Karpas-422 (cell line): Measurements from ENCODE around the gene RASSF4. TPM values are rescaled to one million over a fixed set of nuclear protein-coding genes. Genes with fewer than 3 reads are reported as not detected.

Source experiments
- DNase-seq: peaks from one replicate; pipeline ENCODE4 v3.0.0-alpha.2; 2015
- H2AFZ ChIP-seq: fragments of 200-600 bp; sonication (generic); 2 replicates; pipeline ENCODE4 v1.6.1; 2014; ENCODE audit warnings: antibody characterized with exemption, low read length, mixed read lengths
- H3K27ac ChIP-seq: fragments of 200-600 bp; sonication (generic); 2 replicates; pipeline ENCODE4 v1.5.1; 2014; ENCODE audit warnings: mild to moderate bottlenecking, low read length, moderate library complexity
- H3K27me3 ChIP-seq: fragments of 200-600 bp; sonication (generic); 2 replicates; pipeline ENCODE4 v1.6.1; 2014; ENCODE audit warnings: low read length, mixed read lengths
- H3K36me3 ChIP-seq: fragments of 200-600 bp; sonication (generic); 2 replicates; pipeline ENCODE4 v1.6.1; 2014; ENCODE audit warnings: low read length, mixed read lengths; ENCODE audit not compliant: insufficient read depth
- H3K4me1 ChIP-seq: fragments of 200-600 bp; sonication (generic); 2 replicates; pipeline ENCODE4 v1.6.1; 2014; ENCODE audit warnings: mild to moderate bottlenecking, low read length, mixed read lengths
- H3K4me2 ChIP-seq: fragments of 200-600 bp; sonication (generic); 2 replicates; pipeline ENCODE4 v1.6.1; 2014; ENCODE audit warnings: low read length, low read depth, mild to moderate bottlenecking; ENCODE audit not compliant: poor library complexity, severe bottlenecking
- H3K4me3 ChIP-seq: fragments of 200-600 bp; sonication (generic); 2 replicates; pipeline ENCODE4 v1.5.1; 2014; ENCODE audit warnings: mild to moderate bottlenecking, antibody characterized with exemption, low read length, mixed read lengths
- H3K79me2 ChIP-seq: fragments of 200-600 bp; sonication (generic); 2 replicates; pipeline ENCODE4 v1.6.1; 2014; ENCODE audit warnings: mild to moderate bottlenecking, low read length, mixed read lengths
- H3K9ac ChIP-seq: fragments of 200-600 bp; sonication (generic); 2 replicates; pipeline ENCODE4 v1.6.0; 2014; ENCODE audit warnings: low read length
- H3K9me2 ChIP-seq: fragments of 200-600 bp; sonication (generic), shearing (Covaris generic); replicated peaks from 2 replicates; pipeline ENCODE4 v1.6.0; 2014; ENCODE audit warnings: mild to moderate bottlenecking, low read length, moderate library complexity; ENCODE audit not compliant: insufficient read depth
- H3K9me3 ChIP-seq: fragments of 300-700, 200-600 bp; sonication (generic); 2 replicates; pipeline ENCODE4 v1.6.1; 2014; ENCODE audit warnings: low read length, mixed read lengths
- H4K20me1 ChIP-seq: fragments of 200-600 bp; sonication (generic); 2 replicates; pipeline ENCODE4 v1.6.1; 2014; ENCODE audit warnings: mild to moderate bottlenecking, antibody characterized with exemption, low read length, low read depth; ENCODE audit not compliant: insufficient read depth
- total RNA-seq: library from RNA; depleted of rRNA; stranded (reverse); fragments of >200 nt; shearing (Covaris generic); gene quantifications from 2 replicates; pipeline ENCODE4 v1.2.3, GENCODE V29; 2014; ENCODE audit warnings: low replicate concordance

Gene RASSF4
- total RNA-seq, 1 experiment from 2014 or later: 3.6 TPM

- H3K9me2 ChIP-seq: no peaks in the 10 kb centered on the region
- no peak overlapping the region for H3K27ac ChIP-seq
- no peak overlapping the region for H3K9ac ChIP-seq
- H3K4me3 ChIP-seq: no peak overlapping the region
- no peaks in the 10 kb centered on the region for H3K27me3 ChIP-seq
- H3K36me3 ChIP-seq: no peaks in the 10 kb centered on the region
- H3K9me3 ChIP-seq: no peaks in the 10 kb centered on the region
- no peak overlapping the region for H2AFZ ChIP-seq
- no peak for DNase-seq
- no peaks in the 10 kb centered on the region for H4K20me1 ChIP-seq
- H3K4me1 ChIP-seq: no peaks in the 10 kb centered on the region
- no peak overlapping the region for H3K4me2 ChIP-seq
- no peaks in the 10 kb centered on the region for H3K79me2 ChIP-seq
These were observed 33.8 kb downstream of the RASSF4 start for GRCh38 chr10:44993226-44993921.

DNA sequence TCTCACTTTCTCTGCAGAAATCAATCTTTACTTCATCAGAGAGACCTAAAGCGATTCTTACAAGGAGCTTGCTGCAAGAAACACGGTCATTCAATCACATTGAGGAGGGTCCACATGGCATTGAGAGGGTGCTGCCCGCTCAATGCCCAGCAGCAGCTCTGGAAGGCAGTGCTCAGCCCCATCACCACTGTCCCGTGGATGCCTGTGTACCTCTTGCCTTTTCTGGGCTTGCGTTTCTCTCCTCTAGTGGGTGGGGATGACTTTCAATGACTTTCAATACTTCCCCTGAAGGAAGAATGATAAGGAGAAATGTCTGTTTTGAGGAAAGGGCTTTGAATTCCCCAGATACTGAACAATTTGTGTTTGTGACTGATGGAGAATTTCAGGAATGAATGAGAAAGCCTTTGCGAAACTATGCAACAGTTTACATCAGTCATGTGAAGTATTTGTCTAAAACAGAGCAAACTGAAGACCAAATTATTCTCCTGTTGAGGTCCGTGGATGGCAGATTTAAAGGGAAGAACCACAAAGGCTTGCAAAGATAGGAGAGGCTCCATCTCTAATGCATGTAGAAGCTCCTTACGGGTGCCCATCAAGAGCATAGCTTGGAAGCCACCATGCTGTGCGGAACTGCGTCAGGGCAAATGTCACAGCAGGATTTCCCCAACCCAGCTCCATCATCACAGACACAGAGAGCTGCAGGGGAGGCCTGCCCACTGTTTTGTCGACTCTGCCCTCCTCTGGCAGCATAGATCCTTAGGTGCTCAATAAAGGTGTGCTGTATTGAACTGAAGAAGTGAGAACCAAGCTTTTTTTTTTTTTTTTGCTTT lies 34.5 kb downstream of the RASSF4 start:
- no peak overlapping the region for H3K9ac ChIP-seq
- H4K20me1 ChIP-seq: no peaks in the 10 kb centered on the region
- H2AFZ ChIP-seq: no peak overlapping the region
- H3K27ac ChIP-seq: no peak overlapping the region
- no peaks in the 10 kb centered on the region for H3K9me2 ChIP-seq
- no peaks in the 10 kb centered on the region for H3K79me2 ChIP-seq
- H3K4me3 ChIP-seq: no peak overlapping the region
- no peaks in the 10 kb centered on the region for H3K4me1 ChIP-seq
- no peaks in the 10 kb centered on the region for H3K9me3 ChIP-seq
- H3K27me3 ChIP-seq: no peaks in the 10 kb centered on the region
- H3K36me3 ChIP-seq: no peaks in the 10 kb centered on the region
- DNase-seq: no peak
- H3K4me2 ChIP-seq: no peak overlapping the region

DNA sequence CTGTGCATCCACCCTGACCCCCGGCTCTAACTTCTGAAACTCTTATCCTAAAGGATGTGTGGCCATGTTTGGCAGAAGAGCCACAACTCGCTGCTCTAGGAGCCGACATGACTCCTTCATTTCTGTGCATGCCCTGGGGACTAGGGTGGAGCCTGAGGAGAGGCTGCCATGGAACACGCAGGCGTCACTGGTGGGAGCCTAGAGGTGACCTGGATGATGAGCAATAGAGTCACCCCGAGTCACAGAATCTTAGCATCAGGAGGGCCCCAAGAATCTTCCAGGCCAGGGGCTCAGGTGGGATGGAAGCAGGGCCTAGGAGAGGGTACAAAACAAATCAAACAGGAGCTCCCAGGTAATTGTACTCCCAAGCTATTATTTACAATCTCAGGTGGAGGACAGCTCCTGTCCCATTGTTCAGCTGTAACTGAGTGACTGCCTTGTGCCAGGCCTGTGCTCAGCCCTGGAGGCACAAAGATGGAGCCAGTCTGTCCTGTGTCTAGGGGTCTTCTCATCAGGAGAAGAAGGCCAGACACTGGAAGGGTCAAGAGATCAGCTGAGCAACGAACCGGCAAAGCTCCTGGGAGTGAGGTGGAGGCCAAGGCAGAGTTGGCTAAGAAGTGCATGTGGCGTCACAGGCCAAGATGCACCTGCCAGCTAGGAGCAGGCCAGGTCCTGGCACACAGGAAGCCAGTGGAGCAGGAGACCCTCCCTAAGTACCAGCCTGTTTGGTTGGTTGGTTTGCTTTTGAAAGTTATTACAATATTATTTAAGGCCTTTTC lies 35.3 kb downstream of the RASSF4 start:
- Histone ChIP-seq H3K27ac (no peak overlapping the region), H3K9me3 (no peaks in the 10 kb centered on the region), H3K79me2 (no peaks in the 10 kb centered on the region), H3K4me1 (peaks cover under 1% of the 10 kb centered on the region), H3K9me2 (no peaks in the 10 kb centered on the region; the same call in 1 of the 2 replicates), H3K9ac (no peak overlapping the region), H3K36me3 (no peaks in the 10 kb centered on the region), H3K4me2 (no peak overlapping the region), H3K27me3 (no peaks in the 10 kb centered on the region), H2AFZ (no peak overlapping the region), H3K4me3 (no peak overlapping the region), H4K20me1 (no peaks in the 10 kb centered on the region)
- DNase-seq: no peak

DNA sequence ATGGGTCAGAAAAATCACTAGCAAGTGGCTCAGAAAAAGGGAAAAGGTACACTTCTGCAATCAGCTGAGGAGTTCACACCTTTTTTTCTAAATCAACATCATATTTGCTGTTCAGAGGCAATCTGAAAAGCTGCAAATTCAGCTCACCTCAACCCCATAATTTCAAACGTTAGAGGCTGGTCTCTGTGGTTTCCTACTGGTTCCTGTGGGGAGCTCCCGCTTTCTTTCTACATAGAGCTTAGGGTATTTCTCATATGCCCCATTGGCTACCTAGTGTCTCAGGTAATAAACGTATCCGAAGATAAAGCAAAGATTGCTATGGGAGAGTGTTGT lies 35.9 kb downstream of the RASSF4 start:
- Histone ChIP-seq H3K4me2 (no peak overlapping the region), H3K9ac (no peak overlapping the region), H3K9me3 (no peaks in the 10 kb centered on the region)

DNA sequence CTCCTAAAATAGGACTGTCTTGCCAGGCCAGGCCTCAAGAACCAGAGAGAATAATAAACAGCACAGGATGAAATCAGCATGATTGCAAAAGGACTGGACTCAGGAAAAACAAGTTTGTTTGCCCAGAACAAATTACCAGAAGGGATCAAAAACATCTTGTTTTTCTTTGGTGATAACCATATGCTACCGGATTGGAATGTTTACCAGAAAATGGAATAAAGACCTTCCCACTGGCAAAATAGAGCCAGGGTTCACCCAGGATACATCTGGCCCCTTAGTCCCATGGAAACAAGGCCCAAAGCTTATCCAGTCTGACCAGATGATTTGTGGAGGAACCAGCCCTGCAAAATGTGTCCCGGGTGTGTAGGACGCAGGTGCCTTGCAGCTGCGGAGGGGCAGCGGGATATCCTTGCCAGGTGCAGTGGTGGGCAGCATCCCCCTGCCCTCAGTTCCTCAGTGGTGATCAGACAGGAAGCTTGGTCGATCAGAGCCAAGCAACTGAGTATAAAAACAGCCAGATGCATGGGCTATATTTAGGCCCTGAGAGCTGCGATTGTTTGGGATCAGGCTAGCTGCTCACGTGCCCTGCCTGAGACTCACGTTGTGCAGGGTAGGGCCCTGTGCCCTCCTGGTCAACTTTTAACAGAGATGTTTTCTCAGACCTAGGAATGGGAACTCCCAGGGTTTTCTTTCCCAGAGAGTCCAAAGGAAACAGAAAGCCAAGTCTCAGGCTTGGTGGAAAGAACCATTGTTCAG lies 36.5 kb downstream of the RASSF4 start:
- H3K27ac ChIP-seq: no peak overlapping the region
- no peak overlapping the region for H2AFZ ChIP-seq

More for the DNA sequence above, 35.9 kb downstream of the RASSF4 start:
- Histone ChIP-seq H3K79me2 (no peaks in the 10 kb centered on the region), H3K27ac (no peak overlapping the region), H4K20me1 (no peaks in the 10 kb centered on the region), H3K9me2 (no peaks in the 10 kb centered on the region; the same call in 1 of the 2 replicates), H2AFZ (no peak overlapping the region), H3K27me3 (no peaks in the 10 kb centered on the region), H3K36me3 (no peaks in the 10 kb centered on the region), H3K4me1 (peaks cover 6% of the 10 kb centered on the region), H3K4me3 (no peak overlapping the region)
- no peak for DNase-seq

DNA sequence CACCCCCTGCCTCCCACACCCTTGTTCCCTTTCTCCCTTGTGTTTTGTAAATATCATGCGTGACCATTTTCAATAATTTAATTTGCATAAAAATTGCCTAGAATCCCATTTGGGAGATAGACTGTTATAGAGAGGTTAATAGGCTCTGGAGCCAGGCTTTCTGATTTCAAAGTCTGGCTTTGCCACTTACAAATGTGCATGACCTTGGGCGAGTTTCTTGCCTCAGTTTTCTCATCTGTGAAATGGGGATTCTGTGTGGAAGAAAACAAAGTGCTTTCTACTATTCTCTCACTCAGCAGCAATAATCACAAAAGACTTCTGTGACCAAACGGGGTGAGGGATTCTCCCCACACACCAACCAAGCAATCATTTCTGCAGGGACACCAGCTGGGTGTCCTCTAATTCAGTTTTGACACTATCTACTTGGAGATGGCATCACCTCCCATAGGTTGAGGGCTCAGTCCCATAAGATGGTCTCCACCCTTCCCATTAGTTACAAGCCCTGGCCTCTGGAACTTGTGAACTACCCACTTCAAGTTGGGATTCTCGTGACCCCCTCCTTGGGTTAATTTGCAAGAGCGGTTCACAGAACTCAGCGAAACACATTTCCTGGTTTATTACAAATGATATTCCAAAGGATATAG lies 37.6 kb downstream of the RASSF4 start:
- Histone ChIP-seq H3K4me2 (no peak overlapping the region), H3K27me3 (no peaks in the 10 kb centered on the region), H3K79me2 (peaks cover 11% of the 10 kb centered on the region), H3K9me3 (no peaks in the 10 kb centered on the region), H3K36me3 (peaks cover 3% of the 10 kb centered on the region; the same call in 1 of the 2 replicates), H3K4me1 (peaks cover 18% of the 10 kb centered on the region), H2AFZ (no peak overlapping the region), H3K9ac (no peak overlapping the region), H3K9me2 (no peaks in the 10 kb centered on the region; the same call in 1 of the 2 replicates), H3K27ac (no peak overlapping the region), H3K4me3 (no peak overlapping the region), H4K20me1 (peaks cover 10% of the 10 kb centered on the region; the same call in 1 of the 2 replicates)
- no peak for DNase-seq

More for the DNA sequence above, 36.5 kb downstream of the RASSF4 start:
- no peaks in the 10 kb centered on the region for H3K9me3 ChIP-seq
- no peaks in the 10 kb centered on the region; the same call in 1 of the 2 replicates for H3K9me2 ChIP-seq
- no peaks in the 10 kb centered on the region for H3K27me3 ChIP-seq
- no peaks in the 10 kb centered on the region for H4K20me1 ChIP-seq
- DNase-seq: no peak
- no peaks in the 10 kb centered on the region for H3K36me3 ChIP-seq
- peaks cover 7% of the 10 kb centered on the region for H3K4me1 ChIP-seq
- H3K4me3 ChIP-seq: no peak overlapping the region
- peaks cover under 1% of the 10 kb centered on the region; the same call in 1 of the 2 replicates for H3K79me2 ChIP-seq
- no peak overlapping the region for H3K4me2 ChIP-seq
- H3K9ac ChIP-seq: no peak overlapping the region

DNA sequence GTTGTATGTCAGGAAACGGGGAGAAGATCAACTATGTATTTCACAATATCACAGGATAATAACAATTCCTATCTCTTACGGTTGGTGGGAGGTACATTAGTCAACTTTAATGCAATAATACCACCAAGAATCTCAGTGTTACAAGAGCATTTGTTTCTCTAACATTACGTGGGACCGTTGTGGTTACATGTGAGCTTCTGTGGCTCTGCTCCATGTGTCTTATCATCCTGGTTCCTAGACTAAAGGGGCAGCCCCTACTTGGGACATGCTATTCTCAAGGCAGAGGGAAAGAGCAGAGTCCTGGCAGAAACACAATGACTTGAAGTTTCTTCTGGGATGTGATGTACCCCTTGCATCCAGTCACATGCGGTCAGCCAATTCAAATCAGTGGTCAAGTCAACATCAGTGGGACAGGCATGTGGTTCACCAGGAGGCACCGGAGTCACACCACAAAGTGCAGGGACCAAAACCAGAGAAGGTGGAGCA lies 38.6 kb downstream of the RASSF4 start:
- Histone ChIP-seq H3K4me3 (no peak overlapping the region), H3K36me3 (peaks cover 13% of the 10 kb centered on the region), H3K4me2 (no peak overlapping the region), H2AFZ (no peak overlapping the region), H3K27me3 (no peaks in the 10 kb centered on the region), H3K9me3 (no peaks in the 10 kb centered on the region), H3K4me1 (peaks cover 19% of the 10 kb centered on the region), H3K27ac (no peak overlapping the region), H3K79me2 (peaks cover 21% of the 10 kb centered on the region), H3K9me2 (no peaks in the 10 kb centered on the region; the same call in 1 of the 2 replicates), H3K9ac (no peak overlapping the region), H4K20me1 (peaks cover 19% of the 10 kb centered on the region)
- no peak for DNase-seq
